ENCODE results near the gene SEPTIN8. TPM values are rescaled to one million over a fixed set of nuclear protein-coding genes. Genes with fewer than 3 reads are reported as not detected.

SEPTIN8 gene
- total and polyA plus RNA-seq, 11 donors, result 11.0 to 47.6 (median 33.6) TPM

DNA sequence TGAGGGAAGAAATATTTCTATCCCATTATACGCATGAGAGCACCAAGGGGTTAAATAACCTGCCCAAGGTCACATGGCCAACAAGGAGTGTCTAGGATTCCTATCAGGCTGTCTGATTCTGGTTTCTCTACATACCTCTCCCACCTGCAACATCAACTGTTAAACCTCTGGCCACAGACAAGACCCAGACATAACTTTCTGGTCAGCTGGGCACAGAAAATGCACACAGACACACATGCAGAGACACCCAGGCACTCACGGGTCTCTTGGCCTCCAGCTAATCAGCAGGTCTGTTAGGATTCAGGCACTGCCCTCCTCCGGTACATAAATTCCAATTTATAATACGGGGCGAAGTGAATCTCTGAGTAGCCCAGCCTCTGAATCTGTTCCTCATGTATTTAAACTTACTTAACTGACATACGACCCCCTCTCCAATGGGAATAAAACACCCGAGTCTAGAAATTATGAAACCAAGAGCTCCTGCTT is 1.5 kb downstream of the SEPTIN8 start:
- TF ChIP-seq POLR2A (IDR thresholded peaks at IDR 0.05), result no peak
- TF ChIP-seq, protein P1, sequence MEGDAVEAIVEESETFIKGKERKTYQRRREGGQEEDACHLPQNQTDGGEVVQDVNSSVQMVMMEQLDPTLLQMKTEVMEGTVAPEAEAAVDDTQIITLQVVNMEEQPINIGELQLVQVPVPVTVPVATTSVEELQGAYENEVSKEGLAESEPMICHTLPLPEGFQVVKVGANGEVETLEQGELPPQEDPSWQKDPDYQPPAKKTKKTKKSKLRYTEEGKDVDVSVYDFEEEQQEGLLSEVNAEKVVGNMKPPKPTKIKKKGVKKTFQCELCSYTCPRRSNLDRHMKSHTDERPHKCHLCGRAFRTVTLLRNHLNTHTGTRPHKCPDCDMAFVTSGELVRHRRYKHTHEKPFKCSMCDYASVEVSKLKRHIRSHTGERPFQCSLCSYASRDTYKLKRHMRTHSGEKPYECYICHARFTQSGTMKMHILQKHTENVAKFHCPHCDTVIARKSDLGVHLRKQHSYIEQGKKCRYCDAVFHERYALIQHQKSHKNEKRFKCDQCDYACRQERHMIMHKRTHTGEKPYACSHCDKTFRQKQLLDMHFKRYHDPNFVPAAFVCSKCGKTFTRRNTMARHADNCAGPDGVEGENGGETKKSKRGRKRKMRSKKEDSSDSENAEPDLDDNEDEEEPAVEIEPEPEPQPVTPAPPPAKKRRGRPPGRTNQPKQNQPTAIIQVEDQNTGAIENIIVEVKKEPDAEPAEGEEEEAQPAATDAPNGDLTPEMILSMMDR (IDR thresholded peaks at IDR 0.05), result no peak

DNA sequence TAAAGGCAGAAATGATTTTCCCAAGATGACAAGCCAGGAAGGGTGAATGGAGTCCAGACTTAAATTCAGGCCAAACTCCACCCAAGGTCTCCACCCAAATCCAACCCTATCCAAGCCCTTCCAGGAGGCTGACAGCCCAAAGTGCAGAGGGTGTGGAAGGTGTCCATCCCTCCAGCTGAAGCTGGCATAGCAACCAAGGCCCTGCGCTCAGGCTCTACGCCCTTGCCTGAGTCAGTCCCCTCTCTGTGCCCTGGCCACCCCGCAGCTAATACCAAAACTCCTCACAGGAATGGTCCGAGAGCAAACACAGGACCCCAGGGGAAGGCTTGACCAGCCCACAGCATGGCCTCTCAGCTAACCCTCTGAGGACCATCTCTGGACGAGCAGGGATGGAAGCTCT is 2.1 kb downstream of the SEPTIN8 start:
- peak in 1 of 5 donors; percentile 56 for DNase-seq
- 73 to 87% (median 82%) methylated on average over 3 to 5 of the region's 5 CpGs for WGBS, 4 donors
- H3K27me3 ChIP-seq, result peaks cover 0 to 4% (median 0%) of the 10 kb centered on the region in 9 donors
- TF ChIP-seq, protein P1 (IDR thresholded peaks at IDR 0.05), result no peak
- TF ChIP-seq POLR2A (IDR thresholded peaks at IDR 0.05), result no peak
- H3K4me1 ChIP-seq, result peaks cover 2 to 74% (median 56%) of the 10 kb centered on the region in 12 donors
- H3K36me3 ChIP-seq, result no peaks in the 10 kb centered on the region
- H3K4me3 ChIP-seq, result peak overlapping the region in 5 of 12 donors; percentile 67 to 98 (median 87)
- peak in 1 of 4 donors; percentile 19 for ATAC-seq
- H3K9me3 ChIP-seq, result no peaks in the 10 kb centered on the region
- intact Hi-C loops (cut with DNase I), result loop anchor here in 3 of 10 donors (5.0 kb wide), 4 partner anchors 37 to 92 kb away; partner anchors contain the start of genes GDF9 (in 1 of the 3), KIF3A (in 1 of the 3), SOWAHA (in 1 of the 3) and UQCRQ (in 1 of the 3)
- peak overlapping the region in 10 of 12 donors; percentile 23 to 92 (median 88) for H3K27ac ChIP-seq

More for the DNA sequence above, 1.5 kb downstream of the SEPTIN8 start:
- DNase-seq (no peak), ATAC-seq (no peak)
- Histone ChIP-seq H3K9me3 (no peaks in the 10 kb centered on the region), H3K27ac (peak overlapping the region in 11 of 12 donors; percentile 23 to 92 (median 87)), H3K36me3 (no peaks in the 10 kb centered on the region), H3K4me1 (peaks cover 2 to 71% (median 52%) of the 10 kb centered on the region in 12 donors), H3K4me3 (peak overlapping the region in 10 of 12 donors; percentile 67 to 98 (median 94)), H3K27me3 (peaks cover 0 to 4% (median 0%) of the 10 kb centered on the region in 9 donors)
- 36 to 47% (median 43%) methylated on average over 7 of the region's 7 CpGs for WGBS, 4 donors
- intact Hi-C loops (cut with DNase I), result loop anchor here in 3 of 10 donors (5.0 kb wide), 4 partner anchors 37 to 92 kb away; partner anchors contain the start of genes GDF9 (in 1 of the 3), KIF3A (in 1 of the 3), SOWAHA (in 1 of the 3) and UQCRQ (in 1 of the 3)

DNA sequence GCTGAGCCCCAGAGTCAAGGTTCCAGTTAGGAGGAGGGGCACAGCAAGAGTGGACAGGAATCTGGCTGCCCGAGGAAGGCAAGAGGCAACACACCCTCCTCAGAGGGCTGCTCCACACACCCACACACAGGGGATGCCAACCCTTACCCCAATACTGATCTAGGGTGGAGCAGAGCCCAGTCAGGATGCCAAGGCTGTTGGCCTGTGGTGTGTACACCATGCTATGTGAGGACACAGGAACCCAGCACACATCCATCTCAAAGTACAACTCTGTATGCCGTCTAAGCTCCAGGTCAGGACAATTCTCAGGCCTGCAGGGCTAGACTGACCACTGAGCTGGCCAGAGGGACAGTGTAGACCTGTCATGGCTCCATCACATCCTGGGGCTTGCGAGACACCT is 2.6 kb downstream of the SEPTIN8 start:
- peaks cover 0 to 4% (median 0%) of the 10 kb centered on the region in 9 donors for H3K27me3 ChIP-seq
- ATAC-seq (no peak), DNase-seq (no peak)
- peaks cover 2 to 77% (median 57%) of the 10 kb centered on the region in 12 donors for H3K4me1 ChIP-seq
- no peaks in the 10 kb centered on the region for H3K9me3 ChIP-seq
- peak overlapping the region in 5 of 12 donors; percentile 7 to 91 (median 51) for H3K27ac ChIP-seq
- TF ChIP-seq, protein P1 (IDR thresholded peaks at IDR 0.05), result no peak
- no peak for TF ChIP-seq POLR2A (IDR thresholded peaks at IDR 0.05)
- intact Hi-C loops (cut with DNase I), result no loop called here
- WGBS, 4 donors, result 40 to 79% (median 64%) methylated on average over 3 of the region's 3 CpGs
- no peaks in the 10 kb centered on the region for H3K36me3 ChIP-seq
- no peak overlapping the region for H3K4me3 ChIP-seq

DNA sequence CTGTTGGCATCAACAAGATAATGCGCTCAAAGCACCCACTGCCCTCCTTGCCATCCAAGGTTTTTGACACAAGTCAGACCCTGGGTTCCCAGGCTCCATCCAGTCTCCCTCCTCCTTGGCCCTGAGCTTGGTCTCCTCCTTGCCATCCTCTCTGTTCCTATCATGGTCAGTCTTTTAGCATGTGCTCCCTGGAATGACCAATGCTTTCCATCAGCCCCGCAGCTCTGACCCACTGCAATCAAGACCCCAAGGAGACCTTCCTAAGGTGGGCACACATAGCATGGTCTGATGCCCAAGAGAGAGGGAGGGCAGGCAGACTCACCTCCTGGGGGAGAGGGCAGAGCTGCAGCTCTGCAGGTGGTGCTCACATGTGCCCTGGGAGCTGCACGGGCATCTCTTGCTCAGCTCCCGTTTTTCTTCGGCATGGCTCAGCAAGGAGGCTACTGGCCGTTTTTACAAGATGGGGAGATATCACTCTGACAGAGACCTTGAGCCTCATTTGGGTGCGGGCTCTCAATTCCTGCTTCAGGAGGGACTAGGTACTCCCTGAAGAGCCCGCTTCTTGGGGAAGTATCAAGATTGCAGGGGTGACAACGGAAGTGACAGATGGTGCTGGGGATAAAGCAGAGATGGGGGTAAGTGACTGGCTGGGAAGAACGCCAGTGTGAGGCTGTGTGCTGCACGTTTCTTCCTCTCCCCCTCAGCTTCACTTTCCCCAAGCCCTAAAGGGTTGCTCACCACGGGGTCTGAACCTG is 3.3 kb downstream of the SEPTIN8 start:
- no peak for TF ChIP-seq POLR2A (IDR thresholded peaks at IDR 0.05)
- TF ChIP-seq, protein P1 (IDR thresholded peaks at IDR 0.05), result no peak
- H3K27ac ChIP-seq, result peak overlapping the region in 8 of 12 donors; percentile 7 to 91 (median 42)
- H3K9me3 ChIP-seq, result no peaks in the 10 kb centered on the region
- 69 to 78% (median 74%) methylated on average over 10 to 12 of the region's 12 CpGs for WGBS, 4 donors
- H3K4me1 ChIP-seq, result peaks cover 2 to 81% (median 61%) of the 10 kb centered on the region in 12 donors
- no peak for DNase-seq
- H3K4me3 ChIP-seq, result no peak overlapping the region
- H3K27me3 ChIP-seq, result peaks cover 0 to 4% (median 0%) of the 10 kb centered on the region in 9 donors
- ATAC-seq, result no peak
- H3K36me3 ChIP-seq, result no peaks in the 10 kb centered on the region
- intact Hi-C loops (cut with DNase I), result no loop called here
